ENCODE data around the gene GALT. TPM values are rescaled to one million over a fixed set of nuclear protein-coding genes. Genes with fewer than 3 reads are reported as not detected.

The GALT gene
- total and polyA plus RNA-seq, 2 experiments from 2014 or later = 31.5 to 35.1 TPM

DNA sequence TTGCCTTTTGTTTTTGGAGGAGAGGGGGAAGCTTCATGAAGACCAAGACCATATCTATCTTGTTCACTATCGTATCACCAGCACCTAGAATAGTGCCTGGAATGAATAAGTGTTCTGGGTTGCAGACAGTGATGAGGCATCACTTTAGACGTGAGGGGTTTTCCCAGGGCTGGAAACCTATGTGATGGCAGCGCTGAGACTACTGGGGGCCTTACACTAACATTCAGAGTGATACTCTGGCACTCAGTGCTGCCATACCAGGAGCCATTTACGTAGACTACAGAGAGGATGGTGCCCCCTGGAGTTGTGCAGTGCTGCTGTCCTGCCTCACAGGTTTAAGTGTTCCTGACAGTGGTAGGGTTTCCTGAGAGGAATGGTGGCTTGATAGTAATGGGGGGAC lies 37.7 kb downstream of the GALT start:
- TF ChIP-seq EZH2phosphoT487 (IDR thresholded peaks at IDR 0.05; ENCODE audit: unreplicated experiment) (no peak), STAT1 (IDR thresholded peaks at IDR 0.05; ENCODE audit: unreplicated experiment) (no peak), ZNF331 (CRISPR knock-in tag; IDR thresholded peaks at IDR 0.05; ENCODE audit: low read depth) (no peak), NANOG (IDR thresholded peaks at IDR 0.05; ENCODE audit: borderline replicate concordance) (no peak), CREB1 (CRISPR knock-in tag; IDR thresholded peaks at IDR 0.05; ENCODE audit: low read depth) (no peak), REST (IDR thresholded peaks at IDR 0.05; ENCODE audit: unreplicated experiment) (no peak), EZH2 (IDR thresholded peaks at IDR 0.05; ENCODE audit: low read depth, unreplicated experiment) (no peak), ZNF114 (CRISPR knock-in tag; IDR thresholded peaks at IDR 0.05) (no peak)
- TF ChIP-seq, protein P1, sequence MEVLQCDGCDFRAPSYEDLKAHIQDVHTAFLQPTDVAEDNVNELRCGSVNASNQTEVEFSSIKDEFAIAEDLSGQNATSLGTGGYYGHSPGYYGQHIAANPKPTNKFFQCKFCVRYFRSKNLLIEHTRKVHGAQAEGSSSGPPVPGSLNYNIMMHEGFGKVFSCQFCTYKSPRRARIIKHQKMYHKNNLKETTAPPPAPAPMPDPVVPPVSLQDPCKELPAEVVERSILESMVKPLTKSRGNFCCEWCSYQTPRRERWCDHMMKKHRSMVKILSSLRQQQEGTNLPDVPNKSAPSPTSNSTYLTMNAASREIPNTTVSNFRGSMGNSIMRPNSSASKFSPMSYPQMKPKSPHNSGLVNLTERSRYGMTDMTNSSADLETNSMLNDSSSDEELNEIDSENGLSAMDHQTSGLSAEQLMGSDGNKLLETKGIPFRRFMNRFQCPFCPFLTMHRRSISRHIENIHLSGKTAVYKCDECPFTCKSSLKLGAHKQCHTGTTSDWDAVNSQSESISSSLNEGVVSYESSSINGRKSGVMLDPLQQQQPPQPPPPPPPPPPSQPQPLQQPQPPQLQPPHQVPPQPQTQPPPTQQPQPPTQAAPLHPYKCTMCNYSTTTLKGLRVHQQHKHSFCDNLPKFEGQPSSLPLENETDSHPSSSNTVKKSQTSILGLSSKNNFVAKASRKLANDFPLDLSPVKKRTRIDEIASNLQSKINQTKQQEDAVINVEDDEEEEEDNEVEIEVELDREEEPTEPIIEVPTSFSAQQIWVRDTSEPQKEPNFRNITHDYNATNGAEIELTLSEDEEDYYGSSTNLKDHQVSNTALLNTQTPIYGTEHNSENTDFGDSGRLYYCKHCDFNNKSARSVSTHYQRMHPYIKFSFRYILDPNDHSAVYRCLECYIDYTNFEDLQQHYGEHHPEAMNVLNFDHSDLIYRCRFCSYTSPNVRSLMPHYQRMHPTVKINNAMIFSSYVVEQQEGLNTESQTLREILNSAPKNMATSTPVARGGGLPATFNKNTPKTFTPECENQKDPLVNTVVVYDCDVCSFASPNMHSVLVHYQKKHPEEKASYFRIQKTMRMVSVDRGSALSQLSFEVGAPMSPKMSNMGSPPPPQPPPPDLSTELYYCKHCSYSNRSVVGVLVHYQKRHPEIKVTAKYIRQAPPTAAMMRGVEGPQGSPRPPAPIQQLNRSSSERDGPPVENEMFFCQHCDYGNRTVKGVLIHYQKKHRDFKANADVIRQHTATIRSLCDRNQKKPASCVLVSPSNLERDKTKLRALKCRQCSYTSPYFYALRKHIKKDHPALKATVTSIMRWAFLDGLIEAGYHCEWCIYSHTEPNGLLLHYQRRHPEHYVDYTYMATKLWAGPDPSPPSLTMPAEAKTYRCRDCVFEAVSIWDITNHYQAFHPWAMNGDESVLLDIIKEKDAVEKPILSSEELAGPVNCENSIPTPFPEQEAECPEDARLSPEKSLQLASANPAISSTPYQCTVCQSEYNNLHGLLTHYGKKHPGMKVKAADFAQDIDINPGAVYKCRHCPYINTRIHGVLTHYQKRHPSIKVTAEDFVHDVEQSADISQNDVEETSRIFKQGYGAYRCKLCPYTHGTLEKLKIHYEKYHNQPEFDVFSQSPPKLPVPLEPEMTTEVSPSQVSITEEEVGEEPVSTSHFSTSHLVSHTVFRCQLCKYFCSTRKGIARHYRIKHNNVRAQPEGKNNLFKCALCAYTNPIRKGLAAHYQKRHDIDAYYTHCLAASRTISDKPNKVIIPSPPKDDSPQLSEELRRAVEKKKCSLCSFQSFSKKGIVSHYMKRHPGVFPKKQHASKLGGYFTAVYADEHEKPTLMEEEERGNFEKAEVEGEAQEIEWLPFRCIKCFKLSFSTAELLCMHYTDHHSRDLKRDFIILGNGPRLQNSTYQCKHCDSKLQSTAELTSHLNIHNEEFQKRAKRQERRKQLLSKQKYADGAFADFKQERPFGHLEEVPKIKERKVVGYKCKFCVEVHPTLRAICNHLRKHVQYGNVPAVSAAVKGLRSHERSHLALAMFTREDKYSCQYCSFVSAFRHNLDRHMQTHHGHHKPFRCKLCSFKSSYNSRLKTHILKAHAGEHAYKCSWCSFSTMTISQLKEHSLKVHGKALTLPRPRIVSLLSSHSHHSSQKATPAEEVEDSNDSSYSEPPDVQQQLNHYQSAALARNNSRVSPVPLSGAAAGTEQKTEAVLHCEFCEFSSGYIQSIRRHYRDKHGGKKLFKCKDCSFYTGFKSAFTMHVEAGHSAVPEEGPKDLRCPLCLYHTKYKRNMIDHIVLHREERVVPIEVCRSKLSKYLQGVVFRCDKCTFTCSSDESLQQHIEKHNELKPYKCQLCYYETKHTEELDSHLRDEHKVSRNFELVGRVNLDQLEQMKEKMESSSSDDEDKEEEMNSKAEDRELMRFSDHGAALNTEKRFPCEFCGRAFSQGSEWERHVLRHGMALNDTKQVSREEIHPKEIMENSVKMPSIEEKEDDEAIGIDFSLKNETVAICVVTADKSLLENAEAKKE (CRISPR knock-in tag; IDR thresholded peaks at IDR 0.05) = no peak
- TF ChIP-seq, protein P2, sequence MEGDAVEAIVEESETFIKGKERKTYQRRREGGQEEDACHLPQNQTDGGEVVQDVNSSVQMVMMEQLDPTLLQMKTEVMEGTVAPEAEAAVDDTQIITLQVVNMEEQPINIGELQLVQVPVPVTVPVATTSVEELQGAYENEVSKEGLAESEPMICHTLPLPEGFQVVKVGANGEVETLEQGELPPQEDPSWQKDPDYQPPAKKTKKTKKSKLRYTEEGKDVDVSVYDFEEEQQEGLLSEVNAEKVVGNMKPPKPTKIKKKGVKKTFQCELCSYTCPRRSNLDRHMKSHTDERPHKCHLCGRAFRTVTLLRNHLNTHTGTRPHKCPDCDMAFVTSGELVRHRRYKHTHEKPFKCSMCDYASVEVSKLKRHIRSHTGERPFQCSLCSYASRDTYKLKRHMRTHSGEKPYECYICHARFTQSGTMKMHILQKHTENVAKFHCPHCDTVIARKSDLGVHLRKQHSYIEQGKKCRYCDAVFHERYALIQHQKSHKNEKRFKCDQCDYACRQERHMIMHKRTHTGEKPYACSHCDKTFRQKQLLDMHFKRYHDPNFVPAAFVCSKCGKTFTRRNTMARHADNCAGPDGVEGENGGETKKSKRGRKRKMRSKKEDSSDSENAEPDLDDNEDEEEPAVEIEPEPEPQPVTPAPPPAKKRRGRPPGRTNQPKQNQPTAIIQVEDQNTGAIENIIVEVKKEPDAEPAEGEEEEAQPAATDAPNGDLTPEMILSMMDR (conservative IDR thresholded peaks at IDR 0.05; ENCODE audit: low read depth in 2 of 2) = no peak
- Mint-ChIP-seq H3K4me3 (no peak overlapping the region), H3K27me3 (ENCODE audit: insufficient read depth, low read depth, poor library complexity) (peaks cover 6% of the 10 kb centered on the region), H3K27ac (no peak overlapping the region), H3K4me1 (peaks cover 14% of the 10 kb centered on the region), H3K9me3 (no peaks in the 10 kb centered on the region), H3K36me3 (ENCODE audit: low read depth) (no peaks in the 10 kb centered on the region)
- Histone ChIP-seq H3K27me3 (ENCODE audit: insufficient read depth) (no peaks in the 10 kb centered on the region), H3K9me2 (ENCODE audit: insufficient read depth) (no peaks in the 10 kb centered on the region), H2AFZ (no peak overlapping the region), H4K20me1 (replicated peaks; ENCODE audit: insufficient read depth) (no peaks in the 10 kb centered on the region), H3K79me2 (replicated peaks; ENCODE audit: insufficient read depth) (no peaks in the 10 kb centered on the region), H3K4me3 (no peak overlapping the region), H3K4me2 (no peak overlapping the region), H3K27ac (ENCODE audit: low read depth) (no peak overlapping the region), H3F3A (replicated peaks; ENCODE audit: low read depth) (no peaks in the 10 kb centered on the region), H3K4me1 (ENCODE audit: insufficient read depth) (peaks cover 10% of the 10 kb centered on the region), H3K36me3 (ENCODE audit: insufficient read depth) (no peaks in the 10 kb centered on the region)
- no peak for DNase-seq (ENCODE audit: low spot score)
- no peak for ATAC-seq
